ENCODE results near the gene C3orf20.
A peak's percentile ranks its signal among the peaks of the same experiment; 100 is the strongest.

The C3orf20 gene

GRCh38 chr3:14633819-14634424, 41.0 kb upstream of the C3orf20 start:
- Histone ChIP-seq H3K4me3 (ENCODE audit: low read depth, low read length, poor library complexity, severe bottlenecking) (no peak overlapping the region), H3K4me1 (ENCODE audit: insufficient read depth, low read length, severe bottlenecking) (no peaks in the 10 kb centered on the region), H3F3A (ENCODE audit: insufficient read depth, low read length) (no peaks in the 10 kb centered on the region), H3K79me2 (ENCODE audit: insufficient read depth, low read length) (no peaks in the 10 kb centered on the region), H3K9me3 (ENCODE audit: low read length) (no peaks in the 10 kb centered on the region), H3K9me2 (ENCODE audit: low read depth, low read length) (no peaks in the 10 kb centered on the region), H3K27ac (ENCODE audit: low read depth, low read length, poor library complexity, severe bottlenecking) (no peak overlapping the region), H3K4me2 (ENCODE audit: low read length) (no peak overlapping the region), H4K20me1 (ENCODE audit: insufficient read depth, low read length) (no peaks in the 10 kb centered on the region), H3K36me3 (ENCODE audit: insufficient read depth, low read length) (no peaks in the 10 kb centered on the region), H2AFZ (ENCODE audit: low read length) (no peak overlapping the region), H3K27me3 (ENCODE audit: insufficient read depth, low read length) (peaks cover 24% of the 10 kb centered on the region; the same call in 1 of the 2 replicates), H3K9ac (ENCODE audit: low read length) (no peak overlapping the region)
- peak; percentile 95 for TF ChIP-seq CTCF (IDR thresholded peaks at IDR 0.05; ENCODE audit: low read length)
- TF ChIP-seq EZH2 (IDR thresholded peaks at IDR 0.05; ENCODE audit: borderline replicate concordance, low read length), result no peak

GRCh38 chr3:14634763-14635400, 40.1 kb upstream of the C3orf20 start:
- no peak for TF ChIP-seq CTCF (IDR thresholded peaks at IDR 0.05; ENCODE audit: low read length)
- no peak for TF ChIP-seq EZH2 (IDR thresholded peaks at IDR 0.05; ENCODE audit: borderline replicate concordance, low read length)
- no peaks in the 10 kb centered on the region for H3K4me1 ChIP-seq (ENCODE audit: insufficient read depth, low read length, severe bottlenecking)
- H3K9ac ChIP-seq (ENCODE audit: low read length), result no peak overlapping the region
- no peaks in the 10 kb centered on the region for H3K36me3 ChIP-seq (ENCODE audit: insufficient read depth, low read length)
- no peak overlapping the region for H3K4me3 ChIP-seq (ENCODE audit: low read depth, low read length, poor library complexity, severe bottlenecking)
- H3K9me2 ChIP-seq (ENCODE audit: low read depth, low read length), result no peaks in the 10 kb centered on the region
- no peak overlapping the region for H2AFZ ChIP-seq (ENCODE audit: low read length)
- peaks cover 20% of the 10 kb centered on the region; the same call in 1 of the 2 replicates for H3K27me3 ChIP-seq (ENCODE audit: insufficient read depth, low read length)
- H3K4me2 ChIP-seq (ENCODE audit: low read length), result no peak overlapping the region
- no peaks in the 10 kb centered on the region for H3F3A ChIP-seq (ENCODE audit: insufficient read depth, low read length)
- H3K9me3 ChIP-seq (ENCODE audit: low read length), result no peaks in the 10 kb centered on the region
- no peak overlapping the region for H3K27ac ChIP-seq (ENCODE audit: low read depth, low read length, poor library complexity, severe bottlenecking)
- H3K79me2 ChIP-seq (ENCODE audit: insufficient read depth, low read length), result no peaks in the 10 kb centered on the region
- H4K20me1 ChIP-seq (ENCODE audit: insufficient read depth, low read length), result no peaks in the 10 kb centered on the region

GRCh38 chr3:14636496-14637087, 38.3 kb upstream of the C3orf20 start:
- Histone ChIP-seq H3K4me3 (ENCODE audit: low read depth, low read length, poor library complexity, severe bottlenecking) (no peak overlapping the region), H3K4me2 (ENCODE audit: low read length) (no peak overlapping the region), H3K79me2 (ENCODE audit: insufficient read depth, low read length) (no peaks in the 10 kb centered on the region), H3K9me3 (ENCODE audit: low read length) (no peaks in the 10 kb centered on the region), H3F3A (ENCODE audit: insufficient read depth, low read length) (no peaks in the 10 kb centered on the region), H2AFZ (ENCODE audit: low read length) (no peak overlapping the region), H3K36me3 (ENCODE audit: insufficient read depth, low read length) (no peaks in the 10 kb centered on the region), H4K20me1 (ENCODE audit: insufficient read depth, low read length) (no peaks in the 10 kb centered on the region), H3K27ac (ENCODE audit: low read depth, low read length, poor library complexity, severe bottlenecking) (no peak overlapping the region), H3K9ac (ENCODE audit: low read length) (no peak overlapping the region), H3K27me3 (ENCODE audit: insufficient read depth, low read length) (peaks cover 20% of the 10 kb centered on the region; the same call in 1 of the 2 replicates), H3K4me1 (ENCODE audit: insufficient read depth, low read length, severe bottlenecking) (no peaks in the 10 kb centered on the region), H3K9me2 (ENCODE audit: low read depth, low read length) (no peaks in the 10 kb centered on the region)
- no peak for TF ChIP-seq EZH2 (IDR thresholded peaks at IDR 0.05; ENCODE audit: borderline replicate concordance, low read length)
- TF ChIP-seq CTCF (IDR thresholded peaks at IDR 0.05; ENCODE audit: low read length), result no peak

Data from OCI-LY1 (cell line).